SK-N-SH (cell line): Measurements from ENCODE around the gene CUX1.

Source experiments
- POLR2AphosphoS5 ChIP-seq: IDR thresholded peaks from 2 replicates; pipeline ENCODE4 v1.6.1; 2012; ENCODE audit warnings: low read depth, low read length
- RFX5 ChIP-seq: IDR thresholded peaks from 2 replicates; pipeline ENCODE4 v1.6.1; 2012; ENCODE audit warnings: mild to moderate bottlenecking, improper control_type of control experiment, low read length
- TF ChIP-seq, protein P1 (sequence below): fragments of 200-600 bp; sonication (generic); IDR thresholded peaks from 2 replicates; pipeline ENCODE4 v1.6.1; 2017; ENCODE audit warnings: antibody characterized with exemption, mild to moderate bottlenecking, moderate library complexity

DNA sequence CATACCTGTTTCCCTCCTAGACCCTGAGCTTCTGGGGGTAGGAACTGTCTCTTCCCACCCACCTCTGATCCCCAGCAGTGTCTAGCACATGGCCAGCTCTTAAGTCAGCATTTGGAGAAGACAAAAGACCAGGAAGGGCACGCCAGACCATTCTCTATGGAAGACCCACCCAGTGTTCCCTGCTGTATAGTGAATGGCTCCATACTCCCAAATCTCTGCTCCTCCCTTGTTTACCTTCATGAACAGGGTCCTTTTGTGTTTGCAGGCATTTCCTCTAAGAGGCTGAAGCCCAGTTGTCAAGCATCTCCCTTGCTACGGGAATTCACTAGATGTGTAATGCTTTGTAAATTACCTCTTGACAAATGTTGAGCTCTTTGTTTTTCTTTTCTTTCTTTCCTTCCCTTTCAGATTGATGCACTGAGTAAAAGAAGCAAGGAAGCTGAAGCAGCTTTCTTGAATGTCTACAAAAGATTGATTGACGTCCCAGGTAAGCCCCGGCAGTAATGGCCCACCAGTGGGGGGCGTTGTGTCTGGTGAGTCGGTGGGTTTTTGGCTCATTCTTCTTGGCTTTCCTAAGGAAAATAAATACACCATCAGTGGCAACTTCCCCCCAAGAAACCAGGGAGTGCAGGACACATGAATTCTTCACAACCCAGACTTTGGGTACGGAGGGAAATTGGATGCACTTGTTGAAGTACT, 252.7 kb downstream of the CUX1 start:
- TF ChIP-seq POLR2AphosphoS5 (no peak), RFX5 (no peak)
- TF ChIP-seq, protein P1, sequence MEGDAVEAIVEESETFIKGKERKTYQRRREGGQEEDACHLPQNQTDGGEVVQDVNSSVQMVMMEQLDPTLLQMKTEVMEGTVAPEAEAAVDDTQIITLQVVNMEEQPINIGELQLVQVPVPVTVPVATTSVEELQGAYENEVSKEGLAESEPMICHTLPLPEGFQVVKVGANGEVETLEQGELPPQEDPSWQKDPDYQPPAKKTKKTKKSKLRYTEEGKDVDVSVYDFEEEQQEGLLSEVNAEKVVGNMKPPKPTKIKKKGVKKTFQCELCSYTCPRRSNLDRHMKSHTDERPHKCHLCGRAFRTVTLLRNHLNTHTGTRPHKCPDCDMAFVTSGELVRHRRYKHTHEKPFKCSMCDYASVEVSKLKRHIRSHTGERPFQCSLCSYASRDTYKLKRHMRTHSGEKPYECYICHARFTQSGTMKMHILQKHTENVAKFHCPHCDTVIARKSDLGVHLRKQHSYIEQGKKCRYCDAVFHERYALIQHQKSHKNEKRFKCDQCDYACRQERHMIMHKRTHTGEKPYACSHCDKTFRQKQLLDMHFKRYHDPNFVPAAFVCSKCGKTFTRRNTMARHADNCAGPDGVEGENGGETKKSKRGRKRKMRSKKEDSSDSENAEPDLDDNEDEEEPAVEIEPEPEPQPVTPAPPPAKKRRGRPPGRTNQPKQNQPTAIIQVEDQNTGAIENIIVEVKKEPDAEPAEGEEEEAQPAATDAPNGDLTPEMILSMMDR, result peak; percentile 27; the same call in 1 of the 2 replicates
